Liver (tissue), 9 donors: ENCODE data around the gene EFR3B. TPM values are rescaled to one million over a fixed set of nuclear protein-coding genes. Genes with fewer than 3 reads are reported as not detected.

Experiments
- DNase-seq: peaks from one replicate; pipeline ENCODE4 v3.0.0-alpha.2; 2017; ENCODE audit warnings: low spot score
- H3K27ac ChIP-seq, 2 donors: one replicate each; pipeline ENCODE4 v1.7.0; 2013; ENCODE audit warnings: inconsistent platforms in 2 of 2, low read length in 2 of 2, control low read depth in 1 of 2, low read depth in 1 of 2, mild to moderate bottlenecking in 1 of 2
- H3K27me3 ChIP-seq, 4 donors: one replicate each; pipeline versions ENCODE4 v1.6.1 to v1.7.0; 2013; ENCODE audit warnings: low read length in 3 of 4, inconsistent platforms in 1 of 4, mild to moderate bottlenecking in 1 of 4, moderate library complexity in 1 of 4; ENCODE audit not compliant: control insufficient read depth in 4 of 4, insufficient read depth in 4 of 4
- H3K36me3 ChIP-seq, 4 donors: one replicate each; pipeline versions ENCODE4 v1.6.1 to v1.7.0; 2013; ENCODE audit warnings: low read length in 3 of 4, mild to moderate bottlenecking in 3 of 4, low read depth in 1 of 4, moderate library complexity in 1 of 4; ENCODE audit not compliant: control insufficient read depth in 4 of 4, insufficient read depth in 3 of 4
- H3K4me1 ChIP-seq, 4 donors: one replicate each; pipeline versions ENCODE4 v1.6.1 to v1.7.0; 2013; ENCODE audit warnings: low read length in 3 of 4, mild to moderate bottlenecking in 3 of 4, moderate library complexity in 1 of 4; ENCODE audit not compliant: control insufficient read depth in 4 of 4, insufficient read depth in 4 of 4
- H3K4me3 ChIP-seq, 3 donors: one replicate each; pipeline versions ENCODE4 v1.6.1 to v1.7.0; 2013; ENCODE audit warnings: low read length in 3 of 3, control low read depth in 1 of 3, low read depth in 1 of 3, mild to moderate bottlenecking in 1 of 3
- H3K9ac ChIP-seq, 2 donors: one replicate each; pipeline ENCODE4 v1.7.0; 2013; ENCODE audit warnings: low read length in 2 of 2, mild to moderate bottlenecking in 2 of 2, moderate library complexity in 2 of 2, control low read depth in 1 of 2, low read depth in 1 of 2
- H3K9me3 ChIP-seq, 4 donors: one replicate each; pipeline versions ENCODE4 v1.6.1 to v1.7.0; 2013; ENCODE audit warnings: low read length in 3 of 4; ENCODE audit not compliant: control insufficient read depth in 4 of 4
- EGR1 ChIP-seq, 2 donors: IDR thresholded peaks; 2 replicates each; pipeline ENCODE4 v1.6.1; 2016 to 2018; ENCODE audit warnings: antibody characterized with exemption in 2 of 2, low read depth in 2 of 2
- FOXA1 ChIP-seq: IDR thresholded peaks from 2 replicates; pipeline ENCODE4 v1.6.1; 2016; ENCODE audit warnings: antibody characterized with exemption
- FOXA2 ChIP-seq: IDR thresholded peaks from 2 replicates; pipeline ENCODE4 v1.6.1; 2016; ENCODE audit warnings: antibody characterized with exemption
- GABPA ChIP-seq, 2 donors: IDR thresholded peaks in 1 of 2; conservative IDR thresholded peaks in 1 of 2; 2 replicates each; pipeline ENCODE4 v1.6.1; 2016; ENCODE audit warnings: antibody characterized with exemption in 2 of 2, mild to moderate bottlenecking in 1 of 2, moderate library complexity in 1 of 2
- HNF4A ChIP-seq, 2 donors: conservative IDR thresholded peaks; 2 replicates each; pipeline ENCODE4 v1.6.1; 2016; ENCODE audit warnings: antibody characterized with exemption in 2 of 2, mild to moderate bottlenecking in 2 of 2
- HNF4G ChIP-seq: IDR thresholded peaks from 2 replicates; pipeline ENCODE4 v1.6.1; 2016; ENCODE audit warnings: antibody characterized with exemption
- RAD21 ChIP-seq, 2 donors: IDR thresholded peaks; 2 replicates each; pipeline ENCODE4 v1.6.1; 2016; ENCODE audit warnings: antibody characterized with exemption in 2 of 2, mild to moderate bottlenecking in 2 of 2
- SP1 ChIP-seq: IDR thresholded peaks from 2 replicates; pipeline ENCODE4 v1.6.1; 2018; ENCODE audit warnings: antibody characterized with exemption, mild to moderate bottlenecking
- TAF1 ChIP-seq: conservative IDR thresholded peaks from 2 replicates; pipeline ENCODE4 v1.6.1; 2016; ENCODE audit warnings: antibody characterized with exemption, mild to moderate bottlenecking
- WGBS: extraction: QIAGEN DNeasy Blood & Tissue Kit; methylation state at CpG from one replicate; pipeline ENCODE4 v1.1.7; 2013; 5-methylcytosine and 5-hydroxymethylcytosine counted together
- polyA plus RNA-seq, 2 donors: library from polyadenylated mRNA; stranded (reverse) in 1 of 2; unstranded in 1 of 2; fragments of 200-250 nt in 1 of 2; fragments of >200 nt in 1 of 2; fragmentation: Nextera tagmentation in 1 of 2; extraction: Ambion mirVana in 1 of 2; gene quantifications; one replicate each; pipeline versions ENCODE4 v1.2.1 to v1.2.3, GENCODE V29; 2013 to 2015
- total RNA-seq, 2 donors: library from RNA; depleted of rRNA; stranded (reverse); fragments of >200 nt; gene quantifications; one replicate each; pipeline ENCODE4 v1.2.3, GENCODE V29; 2014
- TF ChIP-seq, protein P1 (sequence below): fragments of 150-350 bp; IDR thresholded peaks from 2 replicates; pipeline ENCODE4 v1.5.1; 2017; ENCODE audit warnings: improper control_type of control experiment, low read depth, low read length; ENCODE audit not compliant: missing input control
- TF ChIP-seq, protein P2 (sequence below): IDR thresholded peaks from 2 replicates; pipeline ENCODE4 v1.6.1; 2016; ENCODE audit warnings: antibody characterized with exemption
- TF ChIP-seq, protein P3 (sequence below): IDR thresholded peaks from 2 replicates; pipeline ENCODE4 v1.6.1; 2016; ENCODE audit warnings: antibody characterized with exemption
- donor health status: healthy.
- donor health status: healthy.
- donor health status: healthy.
- donor health status: healthy.
- donor health status: healthy.

The EFR3B gene
- total and polyA plus RNA-seq, 4 donors, result 0.05 to 0.33 (median 0.23) TPM

GRCh38 chr2:25062511-25062917, 20.6 kb downstream of the EFR3B start:
- Histone ChIP-seq H3K27me3 (no peaks in the 10 kb centered on the region), H3K4me3 (no peak overlapping the region), H3K9ac (no peak overlapping the region), H3K4me1 (no peaks in the 10 kb centered on the region), H3K27ac (no peak overlapping the region), H3K9me3 (peaks cover 0 to 10% (median 4%) of the 10 kb centered on the region in 4 donors), H3K36me3 (no peaks in the 10 kb centered on the region)
- WGBS, result 88% methylated on average over 11 of the region's 11 CpGs
- TF ChIP-seq FOXA2, result no peak
- no peak for TF ChIP-seq HNF4A (conservative IDR thresholded peaks at IDR 0.05)
- no peak for TF ChIP-seq GABPA (IDR thresholded peaks at IDR 0.05 in 1 of 2, conservative IDR thresholded peaks at IDR 0.05 in 1 of 2)
- TF ChIP-seq EGR1 (IDR thresholded peaks at IDR 0.05; ENCODE audit: low read depth in 2 of 2), result no peak
- TF ChIP-seq, protein P1, sequence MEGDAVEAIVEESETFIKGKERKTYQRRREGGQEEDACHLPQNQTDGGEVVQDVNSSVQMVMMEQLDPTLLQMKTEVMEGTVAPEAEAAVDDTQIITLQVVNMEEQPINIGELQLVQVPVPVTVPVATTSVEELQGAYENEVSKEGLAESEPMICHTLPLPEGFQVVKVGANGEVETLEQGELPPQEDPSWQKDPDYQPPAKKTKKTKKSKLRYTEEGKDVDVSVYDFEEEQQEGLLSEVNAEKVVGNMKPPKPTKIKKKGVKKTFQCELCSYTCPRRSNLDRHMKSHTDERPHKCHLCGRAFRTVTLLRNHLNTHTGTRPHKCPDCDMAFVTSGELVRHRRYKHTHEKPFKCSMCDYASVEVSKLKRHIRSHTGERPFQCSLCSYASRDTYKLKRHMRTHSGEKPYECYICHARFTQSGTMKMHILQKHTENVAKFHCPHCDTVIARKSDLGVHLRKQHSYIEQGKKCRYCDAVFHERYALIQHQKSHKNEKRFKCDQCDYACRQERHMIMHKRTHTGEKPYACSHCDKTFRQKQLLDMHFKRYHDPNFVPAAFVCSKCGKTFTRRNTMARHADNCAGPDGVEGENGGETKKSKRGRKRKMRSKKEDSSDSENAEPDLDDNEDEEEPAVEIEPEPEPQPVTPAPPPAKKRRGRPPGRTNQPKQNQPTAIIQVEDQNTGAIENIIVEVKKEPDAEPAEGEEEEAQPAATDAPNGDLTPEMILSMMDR, result no peak
- no peak for TF ChIP-seq SP1
- TF ChIP-seq, protein P2, sequence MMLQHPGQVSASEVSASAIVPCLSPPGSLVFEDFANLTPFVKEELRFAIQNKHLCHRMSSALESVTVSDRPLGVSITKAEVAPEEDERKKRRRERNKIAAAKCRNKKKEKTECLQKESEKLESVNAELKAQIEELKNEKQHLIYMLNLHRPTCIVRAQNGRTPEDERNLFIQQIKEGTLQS, result no peak
- TF ChIP-seq FOXA1, result no peak
- no peak for TF ChIP-seq HNF4G
- TF ChIP-seq RAD21 (IDR thresholded peaks at IDR 0.05), result no peak
- DNase-seq, result no peak

DNA sequence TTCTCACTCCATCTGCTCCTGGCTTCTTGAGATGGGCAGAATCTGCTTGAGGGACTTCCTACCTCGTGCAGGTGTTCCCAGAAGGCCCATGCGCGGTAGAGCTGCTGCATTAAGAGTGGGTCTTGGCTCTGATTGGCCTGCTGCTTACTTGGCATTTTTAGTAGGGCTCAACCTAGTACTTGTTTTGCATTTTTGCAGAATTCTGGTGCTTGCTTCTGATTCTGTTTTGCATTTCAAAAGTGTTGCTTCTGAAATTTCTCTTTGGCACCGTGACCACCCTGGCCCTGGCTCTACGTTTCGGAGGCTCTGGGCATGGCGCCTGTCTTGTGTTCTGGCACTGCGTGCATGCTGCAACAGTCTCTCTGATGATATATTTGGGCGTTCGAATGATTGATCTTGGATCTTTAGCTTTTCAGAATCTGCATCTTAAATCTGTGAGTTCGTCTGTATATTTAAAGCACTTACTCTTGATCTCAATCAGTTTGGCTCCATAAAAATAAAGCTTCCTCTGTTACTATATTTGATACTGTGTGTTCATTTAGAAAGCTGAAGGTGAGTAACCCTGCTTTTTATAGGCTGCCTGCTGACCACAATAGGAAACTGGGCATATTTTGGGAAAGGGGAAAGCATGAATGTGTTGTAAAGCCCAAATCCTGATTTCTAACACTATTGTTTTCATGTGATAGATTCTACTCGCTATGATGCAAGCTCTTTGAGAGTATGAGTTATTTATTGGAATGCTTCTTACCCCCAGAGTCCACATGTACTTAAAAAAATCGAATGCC, 22.2 kb downstream of the EFR3B start:
- Histone ChIP-seq H3K27me3 (no peaks in the 10 kb centered on the region), H3K27ac (no peak overlapping the region), H3K4me3 (no peak overlapping the region), H3K9me3 (peaks cover 0 to 10% (median 4%) of the 10 kb centered on the region in 4 donors), H3K9ac (no peak overlapping the region), H3K36me3 (no peaks in the 10 kb centered on the region), H3K4me1 (no peaks in the 10 kb centered on the region)
- 86% methylated on average over 13 of the region's 13 CpGs for WGBS
- TF ChIP-seq, protein P2, result no peak
- TF ChIP-seq HNF4G (no peak), SP1 (no peak), TAF1 (no peak), EGR1 (IDR thresholded peaks at IDR 0.05; ENCODE audit: low read depth in 2 of 2) (no peak)
- TF ChIP-seq, protein P1, result no peak
- TF ChIP-seq, protein P3, sequence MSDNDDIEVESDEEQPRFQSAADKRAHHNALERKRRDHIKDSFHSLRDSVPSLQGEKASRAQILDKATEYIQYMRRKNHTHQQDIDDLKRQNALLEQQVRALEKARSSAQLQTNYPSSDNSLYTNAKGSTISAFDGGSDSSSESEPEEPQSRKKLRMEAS, result no peak
- no peak for DNase-seq
